ENCODE data around the gene ADGRG4.

- TF ChIP-seq CTCF (conservative IDR thresholded peaks at IDR 0.05; ENCODE audit: low read depth, low read length) = no peak
- TF ChIP-seq EZH2 (IDR thresholded peaks at IDR 0.05; ENCODE audit: borderline replicate concordance, low read depth, low read length, poor library complexity, severe bottlenecking) = no peak
Measured at GRCh38 chrX:136261321-136261720, 39.4 kb upstream of the ADGRG4 start.
